Effector memory CD4-positive, alpha-beta T cell (primary cell): ENCODE measurements around the gene ARHGEF9.

Experiments used
- DNase-seq, 3 donors: peaks; one replicate each; pipeline ENCODE4 v3.0.0-alpha.2; 2020
- H3K27ac ChIP-seq: 2 replicates; pipeline ENCODE4 v1.7.0; 2013; ENCODE audit warnings: mild to moderate bottlenecking, low read length, moderate library complexity; ENCODE audit not compliant: insufficient read depth, poor library complexity, severe bottlenecking
- H3K27me3 ChIP-seq: replicated peaks from 2 replicates; pipeline ENCODE4 v1.7.0; 2013; ENCODE audit warnings: mild to moderate bottlenecking, low read length; ENCODE audit not compliant: insufficient read depth, control insufficient read depth, poor library complexity, severe bottlenecking
- H3K36me3 ChIP-seq: 2 replicates; pipeline ENCODE4 v1.7.0; 2013; ENCODE audit warnings: mild to moderate bottlenecking, low read length, moderate library complexity; ENCODE audit not compliant: control insufficient read depth, insufficient read depth
- H3K4me1 ChIP-seq: 2 replicates; pipeline ENCODE4 v1.7.0; 2013; ENCODE audit warnings: low read length, mild to moderate bottlenecking; ENCODE audit not compliant: control insufficient read depth, insufficient read depth, poor library complexity, severe bottlenecking
- H3K4me3 ChIP-seq: 2 replicates; pipeline ENCODE4 v1.7.0; 2013; ENCODE audit warnings: low read length, low read depth, mild to moderate bottlenecking; ENCODE audit not compliant: insufficient read depth, poor library complexity, severe bottlenecking
- H3K9me3 ChIP-seq: 2 replicates; pipeline ENCODE4 v1.7.0; 2013; ENCODE audit warnings: mild to moderate bottlenecking, low read length, moderate library complexity; ENCODE audit not compliant: control insufficient read depth

ARHGEF9 gene

DNA sequence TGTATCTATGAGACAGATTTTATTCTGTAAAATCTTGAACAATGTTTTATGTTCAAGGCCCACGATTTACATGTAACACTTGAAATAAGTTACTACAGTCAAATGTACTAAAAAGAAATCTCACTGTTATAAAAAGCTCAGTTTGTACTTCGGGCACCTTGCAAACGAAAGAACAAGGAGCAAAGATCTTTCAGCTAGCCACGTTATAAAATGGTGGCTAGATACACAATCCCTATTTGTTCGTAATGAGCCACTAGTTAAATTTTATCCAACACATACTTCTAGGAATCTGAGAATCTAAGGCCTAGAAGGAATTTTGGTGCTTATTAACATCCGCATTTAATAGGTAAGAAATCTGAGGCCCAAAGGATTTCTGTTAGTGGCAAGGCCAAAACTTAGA, 2.5 kb downstream of the ARHGEF9 start:
- no peak for DNase-seq
- H3K36me3 ChIP-seq, result no peaks in the 10 kb centered on the region
- no peaks in the 10 kb centered on the region for H3K4me1 ChIP-seq
- no peaks in the 10 kb centered on the region for H3K9me3 ChIP-seq
- H3K27me3 ChIP-seq, result no peaks in the 10 kb centered on the region
- H3K4me3 ChIP-seq, result no peak overlapping the region
- no peak overlapping the region for H3K27ac ChIP-seq

DNA sequence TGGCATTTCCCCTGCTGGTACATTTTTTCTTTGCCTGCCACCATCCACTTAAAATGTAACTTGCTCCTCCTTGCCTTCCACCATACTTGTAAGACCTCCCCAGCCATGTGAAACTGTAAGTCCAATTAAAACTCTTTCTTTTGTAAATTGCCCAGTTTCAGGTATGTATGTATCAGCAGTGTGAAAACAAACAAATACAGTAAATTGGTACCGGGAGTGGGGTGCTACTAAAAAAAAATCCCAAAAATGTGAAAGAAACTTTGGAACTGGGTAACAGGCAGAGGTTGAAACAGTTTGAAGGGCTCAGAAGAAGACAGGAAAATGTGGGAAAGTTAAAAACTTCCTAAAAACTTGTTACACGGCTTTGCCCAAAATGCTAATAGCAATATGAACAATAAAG, 16.3 kb downstream of the ARHGEF9 start:
- H3K27me3 ChIP-seq, result no peaks in the 10 kb centered on the region
- H3K36me3 ChIP-seq, result no peaks in the 10 kb centered on the region
- H3K27ac ChIP-seq, result no peak overlapping the region
- H3K9me3 ChIP-seq, result no peaks in the 10 kb centered on the region
- H3K4me3 ChIP-seq, result no peak overlapping the region
- no peaks in the 10 kb centered on the region for H3K4me1 ChIP-seq
- no peak for DNase-seq

DNA sequence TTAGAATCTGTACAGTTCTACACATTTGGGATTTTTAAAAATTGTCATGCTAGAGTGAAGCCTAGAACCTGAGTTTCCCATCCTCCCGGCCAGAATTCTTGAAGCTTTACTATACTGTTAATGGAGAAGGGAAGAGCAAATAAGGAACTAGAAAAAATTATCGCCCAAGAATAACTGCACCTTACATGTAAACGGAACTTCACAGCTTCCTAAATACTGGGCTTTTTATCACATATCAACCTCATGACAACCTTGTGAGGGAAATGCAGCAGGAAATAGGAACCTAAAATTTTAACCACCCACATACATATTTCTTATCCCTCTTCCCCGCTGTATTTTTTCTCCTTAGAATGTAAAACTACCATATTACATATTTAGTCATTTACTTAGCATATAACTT, 19.3 kb downstream of the ARHGEF9 start:
- no peaks in the 10 kb centered on the region for H3K9me3 ChIP-seq
- no peak overlapping the region for H3K27ac ChIP-seq
- no peaks in the 10 kb centered on the region for H3K36me3 ChIP-seq
- no peaks in the 10 kb centered on the region for H3K27me3 ChIP-seq
- no peaks in the 10 kb centered on the region for H3K4me1 ChIP-seq
- no peak for DNase-seq
- no peak overlapping the region for H3K4me3 ChIP-seq

DNA sequence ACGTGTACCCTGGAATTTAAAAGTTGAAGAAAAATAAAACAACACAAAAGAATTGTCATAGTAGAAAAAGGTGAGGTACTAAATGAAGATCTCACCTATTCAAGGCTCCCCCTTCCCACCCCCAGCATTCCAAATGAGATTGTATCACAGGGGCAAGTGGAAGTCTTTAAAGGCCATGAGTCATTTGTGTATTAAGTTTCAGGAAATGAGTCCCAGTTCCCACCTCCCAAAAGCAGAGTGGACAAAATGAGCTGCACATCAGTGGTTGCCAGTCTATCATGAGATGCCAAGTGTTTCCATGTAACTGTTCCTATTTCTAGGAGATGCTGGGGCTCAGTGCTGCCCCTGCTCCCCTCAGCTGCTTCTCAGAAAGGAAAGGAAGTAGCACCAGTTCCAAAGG, 20.1 kb downstream of the ARHGEF9 start:
- no peaks in the 10 kb centered on the region for H3K9me3 ChIP-seq
- no peak for DNase-seq
- H3K27me3 ChIP-seq, result no peaks in the 10 kb centered on the region
- H3K27ac ChIP-seq, result no peak overlapping the region
- no peak overlapping the region for H3K4me3 ChIP-seq
- no peaks in the 10 kb centered on the region for H3K36me3 ChIP-seq
- no peaks in the 10 kb centered on the region for H3K4me1 ChIP-seq

DNA sequence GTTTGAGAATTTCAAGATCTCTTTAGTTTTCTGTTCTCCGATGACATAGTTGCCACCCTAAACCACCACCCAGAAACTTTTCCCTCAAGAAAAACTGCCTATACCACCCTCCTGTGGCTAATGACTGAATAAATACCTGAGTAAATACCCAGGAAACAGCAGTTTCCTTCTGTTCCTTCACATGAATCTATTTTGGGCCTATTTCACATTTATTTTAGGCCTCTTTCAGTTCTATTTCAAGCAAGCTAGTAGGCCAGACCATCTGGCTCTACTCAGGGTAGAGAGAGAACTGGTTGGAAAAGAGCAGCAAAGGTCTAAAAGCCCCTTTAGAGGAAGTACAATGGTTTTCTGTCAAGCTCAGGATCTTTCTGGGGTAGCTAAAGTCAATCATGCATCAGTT, 23.4 kb downstream of the ARHGEF9 start:
- Histone ChIP-seq H3K4me3 (no peak overlapping the region), H3K9me3 (no peaks in the 10 kb centered on the region), H3K36me3 (no peaks in the 10 kb centered on the region), H3K27me3 (no peaks in the 10 kb centered on the region), H3K27ac (no peak overlapping the region), H3K4me1 (no peaks in the 10 kb centered on the region)
- DNase-seq, result no peak

DNA sequence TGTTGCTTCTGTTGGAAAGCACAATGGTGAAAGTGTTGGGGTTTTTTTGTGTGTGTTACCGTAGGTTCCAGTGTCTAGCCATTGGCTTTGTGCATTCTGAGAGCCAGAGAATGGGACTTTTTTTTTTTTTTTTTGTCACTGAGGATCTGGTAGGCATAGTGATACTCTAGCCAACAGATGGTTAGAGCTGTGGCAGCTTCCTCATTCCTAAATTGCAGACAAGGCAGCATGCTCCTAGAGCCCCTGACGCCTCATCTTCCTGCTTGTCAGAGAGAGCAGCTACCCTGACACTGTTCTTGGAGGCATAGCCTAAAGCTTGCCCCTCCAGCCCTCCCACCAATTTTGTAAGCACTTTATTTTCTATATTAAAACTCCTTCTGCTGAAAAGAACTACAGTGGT, 27.0 kb downstream of the ARHGEF9 start:
- no peaks in the 10 kb centered on the region for H3K9me3 ChIP-seq
- DNase-seq, result no peak
- H3K4me3 ChIP-seq, result no peak overlapping the region
- no peaks in the 10 kb centered on the region for H3K27me3 ChIP-seq
- no peak overlapping the region for H3K27ac ChIP-seq
- no peaks in the 10 kb centered on the region for H3K4me1 ChIP-seq
- no peaks in the 10 kb centered on the region for H3K36me3 ChIP-seq

DNA sequence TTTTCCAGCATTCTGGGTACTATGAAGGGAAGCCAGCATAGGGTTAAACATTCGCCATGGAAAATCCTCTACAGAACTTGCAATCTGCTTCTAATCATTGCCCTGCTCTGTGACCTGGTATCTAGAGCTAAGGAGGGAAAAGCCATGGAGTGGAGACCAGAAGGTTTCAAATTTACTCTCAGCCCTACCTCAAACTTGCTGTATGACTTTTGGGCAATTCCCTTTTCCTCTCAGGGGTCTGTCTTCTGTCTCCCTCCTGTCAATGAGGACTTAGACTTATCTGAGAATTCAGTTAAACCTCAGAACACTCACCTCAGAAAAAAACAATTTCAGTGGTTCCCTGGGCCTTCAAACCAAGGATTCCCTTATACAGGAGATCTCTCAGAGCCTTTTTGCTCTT, 29.1 kb downstream of the ARHGEF9 start:
- no peaks in the 10 kb centered on the region for H3K27me3 ChIP-seq
- H3K27ac ChIP-seq, result no peak overlapping the region
- DNase-seq, result no peak
- H3K4me3 ChIP-seq, result no peak overlapping the region
- H3K36me3 ChIP-seq, result no peaks in the 10 kb centered on the region
- H3K9me3 ChIP-seq, result no peaks in the 10 kb centered on the region
- H3K4me1 ChIP-seq, result peaks cover 2% of the 10 kb centered on the region

DNA sequence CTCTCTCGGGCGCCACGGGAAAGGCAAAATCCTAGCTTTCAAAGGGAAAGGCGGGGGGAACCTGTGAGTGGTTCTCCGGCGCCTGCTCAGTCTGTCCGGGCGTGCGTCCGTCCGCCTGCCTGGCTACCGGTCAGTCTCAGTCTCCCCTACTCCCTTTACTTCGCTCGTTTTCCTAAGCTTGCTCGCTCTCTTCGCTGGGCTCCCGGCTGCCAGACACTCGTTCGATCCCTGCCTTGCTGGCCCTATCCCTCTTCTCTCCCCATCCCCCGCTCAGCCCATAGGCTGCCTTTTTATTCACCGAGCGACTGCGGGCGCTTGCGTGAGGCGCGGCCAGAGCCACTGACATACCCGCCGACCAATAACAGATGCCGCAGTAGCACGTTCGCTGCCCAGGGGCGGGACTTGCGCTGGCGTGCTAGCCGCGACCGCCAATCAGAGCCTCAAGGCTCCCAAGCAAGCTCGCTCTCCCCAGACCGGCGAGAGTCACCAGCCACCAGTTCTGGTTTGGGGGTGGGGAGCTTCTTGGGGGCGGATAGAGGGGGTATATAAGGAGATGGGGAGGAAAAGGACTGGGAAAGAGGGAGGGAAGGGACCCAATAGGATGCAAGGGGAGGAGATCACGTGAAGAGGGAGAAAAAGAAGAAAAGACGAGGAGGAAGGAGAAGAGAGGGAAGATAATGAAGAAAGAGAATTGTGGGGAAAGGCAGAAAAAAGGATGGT, 30.0 kb downstream of the ARHGEF9 start:
- Histone ChIP-seq H3K36me3 (no peaks in the 10 kb centered on the region), H3K27ac (peak overlapping the region; percentile 82), H3K4me3 (peak overlapping the region; percentile 61), H3K9me3 (no peaks in the 10 kb centered on the region), H3K27me3 (no peaks in the 10 kb centered on the region), H3K4me1 (peaks cover 2% of the 10 kb centered on the region)
- DNase-seq, result peak; percentile 70 to 79 (median 78)

DNA sequence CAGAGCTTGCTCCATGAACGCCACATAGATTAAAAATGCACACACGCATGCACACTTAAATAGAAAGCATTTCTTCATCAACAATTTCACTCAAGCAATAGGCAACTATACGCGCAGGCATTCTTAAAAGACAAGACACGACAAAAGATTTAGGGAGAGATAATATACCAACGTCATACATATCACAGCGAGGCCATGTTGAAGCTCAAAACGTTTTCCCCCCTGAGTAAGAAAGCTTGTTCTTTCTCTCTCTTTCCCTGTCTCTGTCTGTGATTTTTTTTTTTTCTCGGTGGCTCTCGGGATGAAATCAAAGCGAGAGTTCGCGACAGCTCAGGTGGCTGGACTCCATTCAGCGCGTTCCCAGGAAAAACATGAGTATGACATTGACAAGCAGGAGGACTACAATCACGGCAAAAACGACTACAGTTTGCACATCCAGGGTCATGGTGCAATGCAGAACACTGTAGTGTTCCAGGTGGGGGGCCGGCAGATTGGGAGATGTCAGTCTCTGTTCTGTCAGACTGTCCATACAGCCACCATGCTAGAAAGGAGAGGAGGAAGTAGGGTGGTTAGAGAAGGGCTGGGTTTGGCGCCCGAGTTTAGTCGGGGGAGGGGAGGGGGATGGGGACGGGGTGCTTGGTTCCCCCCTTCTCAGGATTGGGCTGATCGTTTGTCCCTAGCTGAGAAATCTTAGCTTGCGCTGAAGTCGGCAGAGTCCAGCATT, 30.7 kb downstream of the ARHGEF9 start:
- DNase-seq, result peak in 2 of 3 donors; percentile 0
- peaks cover 2% of the 10 kb centered on the region for H3K4me1 ChIP-seq
- peak overlapping the region; percentile 61 for H3K4me3 ChIP-seq
- peak overlapping the region; percentile 82 for H3K27ac ChIP-seq
- H3K27me3 ChIP-seq, result no peaks in the 10 kb centered on the region
- no peaks in the 10 kb centered on the region for H3K9me3 ChIP-seq
- H3K36me3 ChIP-seq, result no peaks in the 10 kb centered on the region

DNA sequence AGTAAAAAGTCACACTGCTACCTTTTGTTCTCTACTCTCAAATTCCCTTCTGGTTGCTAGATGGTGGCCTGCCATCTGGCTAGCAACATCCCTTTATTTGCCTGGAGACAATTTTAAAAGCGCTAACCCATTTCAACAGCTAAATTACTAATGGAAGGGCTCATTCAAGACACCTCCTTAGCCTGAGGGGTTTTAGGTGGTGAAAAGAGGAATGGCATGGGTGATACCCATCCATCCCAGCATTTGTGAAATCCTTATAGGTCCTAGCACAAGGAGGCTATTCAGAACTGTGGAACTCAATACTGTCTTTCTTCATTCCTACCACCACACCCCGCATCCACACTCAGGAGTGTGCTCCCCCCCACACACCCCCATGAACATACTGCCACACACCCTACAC, 33.5 kb downstream of the ARHGEF9 start:
- H3K27me3 ChIP-seq, result no peaks in the 10 kb centered on the region
- no peaks in the 10 kb centered on the region for H3K36me3 ChIP-seq
- DNase-seq, result no peak
- H3K27ac ChIP-seq, result no peak overlapping the region
- no peak overlapping the region for H3K4me3 ChIP-seq
- no peaks in the 10 kb centered on the region for H3K9me3 ChIP-seq
- peaks cover 2% of the 10 kb centered on the region for H3K4me1 ChIP-seq
